Osteoblast (primary cell): ENCODE measurements around the gene ELAVL1. TPM values are rescaled to one million over a fixed set of nuclear protein-coding genes. Genes with fewer than 3 reads are reported as not detected.
A peak's percentile ranks its signal among the peaks of the same experiment; 100 is the strongest.

Experiments
- DNase-seq: peaks from one replicate; pipeline ENCODE4 v3.0.0; 2011; ENCODE audit warnings: low spot score, mixed read lengths; ENCODE audit not compliant: insufficient read length; ENCODE audit errors: missing footprints
- H2AFZ ChIP-seq: 2 replicates; pipeline ENCODE4 v1.6.0; 2011; ENCODE audit warnings: mild to moderate bottlenecking, low read length
- H3K27ac ChIP-seq: 2 replicates; pipeline ENCODE4 v1.5.1; 2011; ENCODE audit warnings: mild to moderate bottlenecking, low read depth, low read length, moderate library complexity
- H3K27me3 ChIP-seq: 2 replicates; pipeline ENCODE4 v1.6.0; 2012; ENCODE audit warnings: mild to moderate bottlenecking, control low read depth, inconsistent platforms, low read length, moderate library complexity; ENCODE audit not compliant: insufficient read depth
- H3K36me3 ChIP-seq: 2 replicates; pipeline ENCODE4 v1.5.1; 2011; ENCODE audit warnings: mild to moderate bottlenecking, low read length, control low read depth, moderate library complexity; ENCODE audit not compliant: insufficient read depth
- H3K4me1 ChIP-seq: 2 replicates; pipeline ENCODE4 v1.5.1; 2011; ENCODE audit warnings: mild to moderate bottlenecking, low read length, control low read depth, moderate library complexity; ENCODE audit not compliant: insufficient read depth
- H3K4me2 ChIP-seq: 2 replicates; pipeline ENCODE4 v1.6.0; 2011; ENCODE audit warnings: mild to moderate bottlenecking, low read length; ENCODE audit not compliant: insufficient read depth
- H3K4me3 ChIP-seq: fragments of 200-600 bp; sonication (generic); 3 replicates; pipeline ENCODE4 v1.5.1; 2012; ENCODE audit warnings: mild to moderate bottlenecking, low read length, inconsistent platforms; ENCODE audit not compliant: insufficient read depth
- H3K79me2 ChIP-seq: 2 replicates; pipeline ENCODE4 v1.6.0; 2012; ENCODE audit warnings: mild to moderate bottlenecking, low read length, control low read depth, inconsistent platforms; ENCODE audit not compliant: insufficient read depth
- H3K9me3 ChIP-seq: 2 replicates; pipeline ENCODE4 v1.5.1; 2011; ENCODE audit warnings: low read depth, low read length, control low read depth
- H4K20me1 ChIP-seq: 2 replicates; pipeline ENCODE4 v1.6.0; 2012; ENCODE audit warnings: mild to moderate bottlenecking, low read length, control low read depth; ENCODE audit not compliant: insufficient read depth
- CTCF ChIP-seq: IDR thresholded peaks from 2 replicates; pipeline ENCODE4 v1.5.1; 2011; ENCODE audit warnings: mild to moderate bottlenecking, low read depth, low read length, moderate library complexity; ENCODE audit errors: extremely low read depth
- total RNA-seq: library from RNA; depleted of rRNA; stranded (reverse); fragments of >200 nt; gene quantifications from 2 replicates; pipeline ENCODE4 v1.2.3, GENCODE V29; 2012

ELAVL1 gene
- total RNA-seq, 1 donor, result 25.7 TPM

- Histone ChIP-seq H3K27me3 (peaks cover 26% of the 10 kb centered on the region), H3K4me2 (peak overlapping the region; percentile 77), H3K4me1 (peaks cover 21% of the 10 kb centered on the region), H3K36me3 (peaks cover 12% of the 10 kb centered on the region), H3K79me2 (peaks cover 9% of the 10 kb centered on the region), H3K9me3 (no peaks in the 10 kb centered on the region), H3K27ac (no peak overlapping the region), H3K4me3 (peak overlapping the region; percentile 63), H2AFZ (peak overlapping the region; percentile 41), H4K20me1 (peaks cover 9% of the 10 kb centered on the region)
- TF ChIP-seq CTCF, result peak; percentile 38
- peak; percentile 99 for DNase-seq
Measured at GRCh38 chr19:7917267-7918061, 88.0 kb downstream of the ELAVL1 start.

- peaks cover 26% of the 10 kb centered on the region for H3K27me3 ChIP-seq
- peaks cover 7% of the 10 kb centered on the region for H3K36me3 ChIP-seq
- H2AFZ ChIP-seq, result peak overlapping the region; percentile 15
- H3K4me2 ChIP-seq, result peak overlapping the region; percentile 77
- H3K4me3 ChIP-seq, result peak overlapping the region; percentile 63
- TF ChIP-seq CTCF, result no peak
- no peak overlapping the region for H3K27ac ChIP-seq
- peaks cover 21% of the 10 kb centered on the region for H3K4me1 ChIP-seq
- no peaks in the 10 kb centered on the region for H3K9me3 ChIP-seq
- H3K79me2 ChIP-seq, result peaks cover 5% of the 10 kb centered on the region
- H4K20me1 ChIP-seq, result peaks cover 4% of the 10 kb centered on the region
- no peak for DNase-seq
Measured at GRCh38 chr19:7916955-7917266, 88.5 kb downstream of the ELAVL1 start.

- H3K9me3 ChIP-seq, result no peaks in the 10 kb centered on the region
- H3K27ac ChIP-seq, result no peak overlapping the region
- peak overlapping the region; percentile 61 for H3K4me2 ChIP-seq
- H3K79me2 ChIP-seq, result no peaks in the 10 kb centered on the region
- peak; percentile 92 for DNase-seq
- H3K36me3 ChIP-seq, result peaks cover 7% of the 10 kb centered on the region
- peak overlapping the region; percentile 63 for H3K4me3 ChIP-seq
- peaks cover 26% of the 10 kb centered on the region for H3K27me3 ChIP-seq
- TF ChIP-seq CTCF, result no peak
- H2AFZ ChIP-seq, result no peak overlapping the region
- H4K20me1 ChIP-seq, result no peaks in the 10 kb centered on the region
- peaks cover 15% of the 10 kb centered on the region for H3K4me1 ChIP-seq
Measured at GRCh38 chr19:7916103-7916954, 89.1 kb downstream of the ELAVL1 start.
